HG02938 (cell line): ENCODE results near the gene IDS.
"Not testable (repeated sequence)": the region's sequence is repeated elsewhere in the genome, so short reads cannot be mapped to it uniquely, and the experiment has no call there.

Experiments used
- ATAC-seq: cut with Tn5 transposase; IDR thresholded peaks from one replicate; pipeline ENCODE4 v1.9.1; 2021; ENCODE audit warnings: mild to moderate bottlenecking, moderate library complexity; ENCODE audit not compliant: unreplicated experiment

The IDS gene

GRCh38 chrX:149502923-149503322 is 2.2 kb downstream of the IDS start:
- not testable (repeated sequence) for ATAC-seq

- ATAC-seq: no peak
Observed at GRCh38 chrX:149499766-149500165, 5.3 kb downstream of the IDS start.

GRCh38 chrX:149498767-149499166 is 6.3 kb downstream of the IDS start:
- no peak for ATAC-seq

- ATAC-seq: no peak
Observed at GRCh38 chrX:149497626-149498025, 7.5 kb downstream of the IDS start.

GRCh38 chrX:149497054-149497453 is 8.1 kb downstream of the IDS start:
- no peak for ATAC-seq

GRCh38 chrX:149495573-149496071 is 9.5 kb downstream of the IDS start:
- no peak for ATAC-seq

GRCh38 chrX:149494844-149495565 is 10.1 kb downstream of the IDS start:
- ATAC-seq: no peak

- no peak for ATAC-seq
Observed at GRCh38 chrX:149493567-149494562, 11.2 kb downstream of the IDS start.

- no peak for ATAC-seq
Observed at GRCh38 chrX:149491812-149492211, 13.3 kb downstream of the IDS start.

GRCh38 chrX:149490100-149490499 is 15.0 kb downstream of the IDS start:
- ATAC-seq: no peak

GRCh38 chrX:149488411-149489052 is 16.6 kb downstream of the IDS start:
- ATAC-seq: not testable (repeated sequence)

- ATAC-seq: not testable (repeated sequence)
Observed at GRCh38 chrX:149488008-149488407, 17.1 kb downstream of the IDS start.

- ATAC-seq: no peak
Observed at GRCh38 chrX:149487292-149487691, 17.8 kb downstream of the IDS start.

GRCh38 chrX:149476513-149476912 is 28.6 kb downstream of the IDS start:
- peak; percentile 85 for ATAC-seq

- no peak for ATAC-seq
Observed at GRCh38 chrX:149473966-149474365, 31.1 kb downstream of the IDS start.

GRCh38 chrX:149473092-149473491 is 32.0 kb downstream of the IDS start:
- no peak for ATAC-seq

GRCh38 chrX:149472625-149473024 is 32.5 kb downstream of the IDS start:
- no peak for ATAC-seq

- no peak for ATAC-seq
Observed at GRCh38 chrX:149471397-149471796, 33.7 kb downstream of the IDS start.

GRCh38 chrX:149470955-149471354 is 34.2 kb downstream of the IDS start:
- ATAC-seq: peak; percentile 74

GRCh38 chrX:149469406-149469805 is 35.7 kb downstream of the IDS start:
- ATAC-seq: no peak

- no peak for ATAC-seq
Observed at GRCh38 chrX:149467920-149468319, 37.2 kb downstream of the IDS start.
